Glomerular visceral epithelial cell (primary cell): ENCODE results near the gene UBE2J2.

Experiments used
- DNase-seq: peaks from one replicate; pipeline ENCODE4 v3.0.0-alpha.2; 2016; ENCODE audit errors: extremely low spot score

UBE2J2 gene

DNA sequence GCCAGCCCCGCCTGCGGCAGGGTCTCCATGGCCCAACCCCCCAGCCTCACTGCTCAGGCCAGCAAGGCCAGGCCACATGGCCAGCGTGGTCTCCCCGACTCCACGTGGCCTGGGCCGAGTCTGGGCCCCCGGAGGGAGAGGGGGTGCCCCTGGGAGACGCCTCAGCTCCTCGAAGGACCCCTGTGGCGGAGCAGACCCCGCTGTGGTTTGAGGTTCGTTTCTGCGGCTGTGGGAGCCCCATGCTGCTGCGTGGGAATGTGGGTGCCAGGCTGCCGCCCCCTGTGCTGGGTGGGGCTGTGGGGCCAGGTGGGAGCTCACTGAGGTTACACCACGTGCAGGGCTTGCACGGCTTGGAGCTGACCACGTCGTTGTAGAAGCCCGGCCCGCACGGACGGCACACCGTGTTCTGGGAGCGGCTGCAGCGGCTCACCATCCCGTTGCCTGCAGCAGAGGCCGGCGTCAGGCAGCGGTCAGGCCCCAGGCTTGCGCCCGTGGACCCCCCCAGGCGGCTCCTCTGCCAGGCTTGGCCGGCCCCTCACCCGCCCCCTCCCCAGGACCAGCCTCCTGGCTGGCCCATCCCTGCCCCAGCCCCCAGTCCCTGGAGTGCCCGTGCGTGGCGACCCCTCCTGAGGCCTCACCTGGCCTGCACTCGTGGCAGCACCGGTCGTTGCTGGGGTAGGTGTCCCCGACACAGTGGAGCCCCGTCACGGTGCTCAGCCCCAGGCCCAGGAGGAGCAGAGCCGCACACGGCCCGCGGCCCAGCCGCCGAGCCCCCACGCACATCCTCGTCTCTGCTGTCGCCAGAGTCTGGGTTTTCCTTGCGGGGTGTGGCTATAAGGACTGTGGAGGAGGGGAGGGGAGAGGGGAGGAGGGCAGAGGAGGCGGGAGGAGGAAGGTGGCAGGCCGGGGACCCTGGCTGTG is 60.0 kb downstream of the UBE2J2 start, which contains the start of gene TNFRSF4:
Gene TNFRSF4, minus strand, starts transcription at position 809 of the 921 bp plus-strand sequence. Its CDS starts 26 bp downstream, at position 783.
- DNase-seq: no peak

DNA sequence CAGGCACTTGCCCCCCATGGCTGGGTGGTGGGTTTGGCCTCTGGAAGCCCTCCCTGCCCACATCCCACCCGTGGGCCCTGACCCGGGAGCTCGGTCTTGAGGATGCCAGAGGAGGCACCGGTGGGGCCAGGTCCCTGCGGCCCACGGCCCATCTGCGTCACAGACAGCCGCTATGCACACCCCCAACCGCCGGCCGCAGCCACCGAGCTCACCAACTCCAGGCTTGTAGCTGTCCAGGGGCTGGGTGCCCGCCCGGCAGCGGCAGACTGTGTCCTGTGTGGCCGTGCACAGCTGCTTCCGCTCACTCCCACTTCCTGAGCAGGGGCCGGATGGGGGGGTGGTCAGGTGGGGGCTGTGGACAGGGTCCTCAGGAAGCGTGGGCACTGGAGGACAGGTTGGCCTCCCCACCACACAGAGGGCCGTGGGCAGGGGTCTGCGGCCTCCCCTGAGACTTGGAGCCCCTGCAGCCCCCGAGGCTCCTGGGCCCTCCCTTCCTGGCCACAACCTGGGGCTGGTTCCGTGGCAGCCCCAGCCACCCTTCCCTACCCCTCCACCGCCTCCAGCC is 60.8 kb downstream of the UBE2J2 start:
- no peak for DNase-seq

DNA sequence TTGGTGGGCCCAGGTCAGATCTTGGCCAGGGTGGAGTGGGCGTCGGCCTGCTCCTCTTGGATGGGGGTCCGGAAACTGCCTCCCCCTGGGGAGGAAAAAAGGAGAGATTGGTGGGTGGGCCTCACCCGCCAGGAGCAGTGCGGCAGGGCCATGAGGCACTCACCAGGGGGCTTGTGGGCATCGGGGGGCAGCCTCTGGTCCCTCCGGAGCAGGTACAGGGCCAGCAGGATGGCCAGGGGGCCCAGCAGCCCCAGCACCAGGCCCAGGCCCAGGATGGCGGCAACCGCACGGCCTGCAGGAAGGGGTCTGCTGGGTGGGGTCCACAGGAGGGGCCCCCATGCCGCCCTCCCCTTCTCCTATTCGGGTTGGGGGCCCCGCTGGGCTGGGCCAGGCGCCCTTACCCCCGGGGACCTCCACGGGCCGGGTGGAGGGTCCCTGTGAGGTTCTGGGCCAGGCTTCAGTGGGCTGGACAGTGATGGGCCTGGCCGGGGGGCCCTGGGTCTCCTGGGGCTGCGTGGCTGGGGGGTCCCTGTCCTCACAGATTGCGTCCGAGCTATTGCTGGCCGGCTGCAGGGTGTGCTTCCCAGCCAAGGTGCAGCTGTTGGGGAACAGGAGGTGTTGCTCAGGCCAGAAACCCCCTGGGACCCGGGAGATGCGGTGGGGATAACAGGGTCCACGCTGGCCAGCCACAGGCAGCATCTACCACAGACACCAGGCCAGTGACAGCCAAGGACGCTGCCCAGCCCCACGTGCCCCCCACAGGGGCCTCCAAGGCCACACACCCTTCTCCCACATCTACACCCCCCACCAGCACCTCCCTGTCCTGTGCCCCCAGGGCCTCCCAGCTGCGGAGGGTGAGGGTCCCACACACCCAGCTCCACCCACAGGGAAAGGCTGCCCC is 61.9 kb downstream of the UBE2J2 start:
- DNase-seq: no peak

DNA sequence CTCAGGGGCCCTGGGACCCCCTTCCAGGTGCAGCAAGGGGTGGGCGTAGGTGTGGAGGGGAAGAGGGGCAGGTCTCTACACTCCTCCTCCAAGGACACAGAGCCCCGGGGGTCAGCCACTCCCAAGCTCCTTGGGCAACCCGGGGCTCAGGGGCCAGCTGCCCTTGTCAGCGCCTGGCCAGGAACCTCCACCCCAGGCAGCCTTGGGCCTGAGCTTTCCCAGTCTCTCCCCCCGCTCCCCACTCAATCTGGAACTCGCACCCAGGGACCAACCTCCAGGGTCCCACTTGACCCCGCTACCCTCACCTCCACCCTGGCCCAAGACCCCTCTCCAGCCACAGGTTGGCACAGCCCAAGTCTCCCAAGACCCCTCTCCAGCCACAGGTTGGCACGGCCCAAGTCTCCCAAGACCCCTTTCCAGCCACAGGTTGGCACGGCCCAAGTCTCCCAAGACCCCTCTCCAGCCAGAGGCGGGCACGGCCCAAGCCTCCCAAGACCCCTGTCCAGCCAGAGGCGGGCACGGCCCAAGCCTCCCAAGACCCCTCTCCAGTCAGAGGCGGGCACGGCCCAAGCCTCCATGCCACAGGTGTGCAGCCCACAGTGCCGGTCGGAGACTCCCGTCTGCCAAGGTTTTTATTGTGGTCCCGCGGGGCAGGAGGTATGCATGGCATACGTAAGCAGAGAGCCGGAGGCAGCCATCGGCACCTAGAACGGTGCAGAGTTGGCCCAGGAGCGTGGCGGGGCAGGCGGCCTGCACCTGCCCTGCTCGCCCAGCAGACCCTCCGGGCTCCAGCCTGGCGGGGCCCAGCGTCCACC is 62.7 kb downstream of the UBE2J2 start:
- no peak for DNase-seq

DNA sequence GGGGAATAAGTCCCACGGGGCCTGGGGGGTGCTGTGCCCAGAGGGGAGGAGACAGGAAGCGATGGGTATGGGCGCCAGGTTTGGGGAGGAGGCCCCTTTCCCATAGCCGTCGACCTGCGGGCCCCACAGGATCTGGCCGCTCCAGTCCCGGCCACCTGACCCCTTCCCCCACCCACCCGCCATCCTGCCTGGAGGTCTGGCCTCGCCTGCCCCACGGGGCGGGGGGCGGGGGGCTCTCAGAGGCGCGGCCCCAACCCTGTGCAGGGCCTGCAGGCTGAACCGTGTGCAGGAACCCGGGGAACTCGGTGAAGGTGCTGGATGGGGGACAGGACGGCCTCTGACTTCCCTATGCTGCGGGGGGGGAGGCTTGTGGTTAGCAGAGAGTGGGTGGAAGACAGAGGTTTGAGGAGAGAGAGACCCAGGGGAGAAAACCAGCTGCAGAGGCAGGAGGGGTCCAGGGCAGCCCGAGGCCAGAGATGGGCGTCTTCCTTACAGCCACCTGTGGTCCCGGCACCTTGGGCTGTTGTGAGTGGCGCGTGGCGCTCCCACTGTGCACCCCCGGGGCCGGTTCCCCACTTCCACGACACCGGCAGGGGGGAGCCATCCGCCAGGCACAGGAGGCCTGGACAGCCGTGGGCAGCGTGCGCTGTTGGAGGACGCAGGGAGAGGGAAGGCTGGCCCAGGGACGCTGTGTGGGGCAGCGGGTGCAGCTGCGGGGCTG is 64.8 kb downstream of the UBE2J2 start:
- DNase-seq: peak; percentile 45

DNA sequence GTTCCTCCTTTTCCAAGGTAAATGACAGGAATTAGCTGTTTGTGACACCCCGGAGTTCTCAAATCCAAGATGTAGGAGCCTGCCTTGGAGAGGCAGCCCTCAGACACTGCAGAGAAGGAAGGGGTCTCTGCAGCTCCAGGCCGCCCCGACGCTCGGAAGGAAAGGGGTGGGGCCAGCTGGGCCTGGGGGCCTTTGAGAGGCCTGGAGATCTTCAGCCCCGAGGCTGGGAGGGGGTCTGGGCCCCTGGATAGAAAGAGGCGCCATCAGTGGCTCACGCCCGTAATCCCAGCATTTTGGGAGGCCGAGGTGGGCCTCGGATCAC is 66.1 kb downstream of the UBE2J2 start:
- DNase-seq: no peak

DNA sequence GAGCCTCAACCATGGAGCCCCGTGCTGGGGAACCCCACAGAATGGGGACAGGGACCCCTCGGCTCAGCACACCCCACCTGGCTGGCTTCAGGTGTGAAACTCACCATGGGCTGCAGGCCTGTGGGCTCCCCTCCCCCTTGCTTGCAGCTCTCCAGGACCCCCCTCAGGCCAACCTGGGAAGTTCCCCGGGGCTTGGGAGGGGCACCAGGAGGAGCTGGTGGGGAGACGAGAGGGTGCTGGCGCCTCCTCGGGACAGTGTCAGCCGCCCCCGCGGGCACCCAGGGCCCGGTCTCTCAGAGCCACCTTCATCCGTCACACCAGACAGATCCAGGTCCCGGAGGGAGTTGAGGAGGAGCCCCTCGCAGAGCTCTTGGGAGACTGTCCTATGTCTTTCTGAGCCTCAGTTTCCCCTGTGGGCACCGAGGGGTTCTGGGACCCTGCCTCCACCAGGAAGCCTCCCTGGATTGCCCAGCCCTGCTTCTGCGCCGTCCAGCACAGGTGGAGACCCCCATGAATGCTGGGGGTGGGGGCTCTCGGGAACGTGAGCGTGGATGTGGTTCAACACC is 66.6 kb downstream of the UBE2J2 start:
- no peak for DNase-seq

DNA sequence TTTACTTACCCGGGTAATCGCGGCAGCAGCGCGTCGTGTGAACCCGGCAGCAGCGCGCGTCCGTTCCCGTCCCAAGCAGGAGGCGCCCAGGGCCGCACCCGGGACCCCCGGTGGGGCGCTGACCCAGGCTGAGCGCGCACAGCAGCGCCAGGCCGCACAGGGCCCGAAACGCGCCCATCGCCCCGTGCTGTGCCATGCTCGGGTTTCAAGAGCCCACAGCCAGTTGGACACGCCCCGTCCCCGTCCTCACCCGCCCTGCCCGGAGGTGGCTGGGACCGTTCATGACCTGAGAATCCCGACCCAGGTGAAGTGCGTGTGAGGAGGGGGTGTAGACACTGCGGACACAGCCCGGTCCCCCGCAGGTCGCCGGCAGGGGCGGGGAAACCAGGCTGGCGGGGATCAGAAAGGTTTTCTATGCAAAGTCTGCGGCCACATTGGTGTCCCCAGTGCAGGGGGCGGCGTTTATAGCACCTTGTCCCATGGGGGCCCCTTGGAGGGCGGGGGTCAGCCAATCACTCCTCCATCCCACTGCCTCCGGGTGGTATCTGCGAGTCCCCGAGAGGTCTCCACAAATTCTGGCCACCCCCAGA is 67.2 kb downstream of the UBE2J2 start, which contains the start of gene TNFRSF18:
Gene TNFRSF18, minus strand, starts transcription at position 217 of the 590 bp plus-strand sequence. Its CDS starts 21 bp downstream, at position 196.
- DNase-seq: no peak

DNA sequence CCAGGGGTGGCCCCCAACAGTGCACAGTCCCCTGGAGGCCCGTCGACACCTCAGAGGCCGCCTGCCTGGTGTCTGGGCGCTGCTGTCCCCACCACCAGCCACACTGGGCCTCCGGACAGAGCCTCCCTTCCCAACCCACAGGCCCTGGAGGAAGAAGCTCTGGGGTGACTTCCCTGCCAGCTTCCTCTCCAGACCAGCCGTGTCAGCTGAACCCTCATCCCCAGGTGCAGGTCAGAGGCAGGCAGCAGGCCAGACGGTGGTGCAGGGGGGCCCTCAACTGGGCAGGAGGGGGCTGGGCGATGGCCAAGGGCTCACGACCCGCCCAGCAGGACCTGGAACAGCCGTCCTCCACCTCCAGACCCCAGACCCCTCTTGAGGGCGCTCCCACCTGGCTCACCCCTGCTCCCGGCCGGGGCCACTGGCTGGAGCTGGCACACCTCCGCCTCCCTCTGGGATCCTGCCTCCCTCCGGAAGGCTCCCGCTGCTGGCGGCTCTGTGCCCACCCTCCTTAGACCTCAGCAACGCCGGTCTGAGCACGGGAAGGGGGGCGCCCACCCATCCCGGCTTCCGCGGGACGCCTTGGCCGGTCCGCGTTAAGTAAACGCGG is 67.8 kb downstream of the UBE2J2 start:
- DNase-seq: no peak

DNA sequence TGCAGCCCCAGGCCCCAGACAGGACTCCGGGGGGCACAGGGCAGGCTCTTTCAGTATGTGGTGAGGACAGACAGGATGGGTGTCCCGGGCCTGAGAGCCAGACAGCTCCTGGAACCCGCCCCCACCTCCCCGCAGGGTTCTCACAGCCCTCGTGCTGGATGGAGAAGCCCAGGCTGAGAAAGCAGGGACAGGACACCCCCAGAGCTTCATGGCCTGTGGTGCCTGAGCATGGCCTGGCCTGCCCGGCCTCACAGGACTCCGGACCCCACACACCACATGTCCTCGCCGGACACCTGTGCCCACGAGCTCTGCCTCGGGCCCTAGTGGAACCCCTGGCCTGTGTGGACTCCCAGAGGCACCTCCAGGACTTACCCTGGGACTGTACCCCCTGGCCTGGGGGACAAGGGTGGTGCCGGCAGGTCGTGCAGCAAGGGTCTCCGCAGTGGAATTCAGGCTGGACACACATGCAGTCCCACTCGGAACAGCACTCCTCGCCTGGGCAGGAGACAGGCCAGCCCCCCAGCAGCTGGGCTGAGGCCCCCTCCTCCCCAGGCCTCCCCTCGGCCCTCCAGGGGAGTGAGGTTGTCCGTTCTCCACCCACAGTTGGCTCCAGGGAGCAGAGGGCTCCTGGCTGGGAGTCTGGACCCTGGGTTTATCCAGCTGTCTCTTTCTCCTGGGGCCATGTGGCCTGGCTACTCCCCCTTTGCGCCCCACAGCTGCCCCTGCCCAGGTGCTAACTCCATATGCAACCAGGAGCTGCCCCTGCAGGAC is 68.5 kb downstream of the UBE2J2 start:
- DNase-seq: no peak

DNA sequence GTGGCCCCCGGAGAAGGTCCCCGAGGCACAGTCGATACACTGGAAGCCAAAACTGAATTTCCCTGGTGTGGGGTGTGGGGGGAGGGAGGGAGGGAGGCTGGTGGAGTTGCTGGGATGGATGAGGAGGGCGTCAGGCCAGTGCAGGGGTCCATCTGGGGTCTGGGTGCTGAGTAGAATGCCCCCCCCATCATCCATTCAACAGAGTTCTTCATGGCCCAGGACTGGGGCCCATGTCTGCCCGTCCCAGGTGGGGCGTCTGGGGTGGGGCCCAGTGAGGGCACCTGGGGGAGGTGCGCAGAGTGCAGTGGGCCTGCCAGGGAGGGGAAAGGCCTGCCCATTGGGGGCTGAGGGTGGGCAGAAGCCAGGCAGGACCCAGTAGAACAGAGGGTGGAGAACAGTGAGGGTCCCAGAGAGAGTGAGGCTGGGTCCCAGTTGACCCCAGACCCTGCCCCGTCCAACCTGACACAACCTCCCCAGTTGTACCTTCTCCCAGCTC is 69.2 kb downstream of the UBE2J2 start:
- no peak for DNase-seq
